Activated T-cell treated with anti-CD3 and anti-CD28 coated beads, Interleukin-2, amount 50 U/mL, for 72 hours (primary cell): ENCODE results near the gene PPP1R13B. TPM values are rescaled to one million over a fixed set of nuclear protein-coding genes. Genes with fewer than 3 reads are reported as not detected.

ENCODE experiments used
- ATAC-seq, 2 donors: fragments of 150-1000 bp; cut with Tn5 transposase; replicated peaks in 1 of 2; 2 replicates each; pipeline ENCODE4 v1.10.0; 2021; ENCODE audit warnings: moderate library complexity in 2 of 2, mild to moderate bottlenecking in 1 of 2
- DNase-seq, 2 donors: peaks; one replicate each; pipeline ENCODE4 v3.0.0; 2021 to 2022; ENCODE audit warnings: mixed read lengths in 1 of 2
- H3K27ac Mint-ChIP-seq: one replicate; pipeline ENCODE4 v1.8.0; 2022; ENCODE audit warnings: mild to moderate bottlenecking, moderate library complexity, mixed read lengths
- H3K27me3 Mint-ChIP-seq: one replicate; pipeline ENCODE4 v1.8.0; 2022; ENCODE audit warnings: low read depth, mixed read lengths
- H3K36me3 Mint-ChIP-seq, 2 donors: one replicate each; pipeline ENCODE4 v1.8.0; 2022; ENCODE audit warnings: mixed read lengths in 2 of 2, mild to moderate bottlenecking in 1 of 2; ENCODE audit not compliant: insufficient read depth in 2 of 2
- H3K4me1 Mint-ChIP-seq: one replicate; pipeline ENCODE4 v1.8.0; 2022; ENCODE audit warnings: low read depth, mixed read lengths
- H3K4me3 Mint-ChIP-seq, 2 donors: one replicate each; pipeline ENCODE4 v1.8.0; 2022; ENCODE audit warnings: mild to moderate bottlenecking in 2 of 2, mixed read lengths in 2 of 2, moderate library complexity in 2 of 2
- H3K9me3 Mint-ChIP-seq, 2 donors: one replicate each; pipeline ENCODE4 v1.8.0; 2022; ENCODE audit warnings: mixed read lengths in 2 of 2
- total RNA-seq, 2 donors: library from RNA; stranded (reverse); gene quantifications; one replicate each; pipeline ENCODE4 v1.2.3, GENCODE V29; 2022

The PPP1R13B gene
- total RNA-seq, 2 donors from 2014 or later, result 13.8 to 15.4 TPM

DNA sequence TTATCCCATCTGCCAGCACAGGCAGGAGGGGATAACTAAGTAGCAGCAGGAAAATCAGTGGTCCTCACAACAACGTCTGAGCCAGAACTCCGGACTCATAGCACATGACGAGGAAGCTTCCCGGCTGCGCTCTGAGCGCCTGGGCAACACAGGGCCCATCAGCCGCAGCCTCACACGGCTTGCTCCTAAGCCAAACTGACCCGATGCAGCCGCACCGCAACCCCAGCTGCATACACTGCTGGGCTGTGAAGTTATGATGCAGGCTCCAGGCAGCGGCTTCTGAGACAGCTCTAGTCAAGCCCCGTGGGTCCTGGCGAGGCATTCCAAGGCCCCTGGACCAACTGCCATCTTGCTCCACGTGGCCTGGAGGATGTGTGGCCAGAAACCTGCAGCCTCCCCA lies 103.7 kb downstream of the PPP1R13B start:
- no peaks in the 10 kb centered on the region for H3K9me3 Mint-ChIP-seq
- no peak for ATAC-seq
- H3K4me1 Mint-ChIP-seq, result peaks cover 8% of the 10 kb centered on the region
- no peak overlapping the region for H3K4me3 Mint-ChIP-seq
- H3K36me3 Mint-ChIP-seq, result no peaks in the 10 kb centered on the region
- H3K27me3 Mint-ChIP-seq, result no peaks in the 10 kb centered on the region
- H3K27ac Mint-ChIP-seq, result no peak overlapping the region
- no peak for DNase-seq

DNA sequence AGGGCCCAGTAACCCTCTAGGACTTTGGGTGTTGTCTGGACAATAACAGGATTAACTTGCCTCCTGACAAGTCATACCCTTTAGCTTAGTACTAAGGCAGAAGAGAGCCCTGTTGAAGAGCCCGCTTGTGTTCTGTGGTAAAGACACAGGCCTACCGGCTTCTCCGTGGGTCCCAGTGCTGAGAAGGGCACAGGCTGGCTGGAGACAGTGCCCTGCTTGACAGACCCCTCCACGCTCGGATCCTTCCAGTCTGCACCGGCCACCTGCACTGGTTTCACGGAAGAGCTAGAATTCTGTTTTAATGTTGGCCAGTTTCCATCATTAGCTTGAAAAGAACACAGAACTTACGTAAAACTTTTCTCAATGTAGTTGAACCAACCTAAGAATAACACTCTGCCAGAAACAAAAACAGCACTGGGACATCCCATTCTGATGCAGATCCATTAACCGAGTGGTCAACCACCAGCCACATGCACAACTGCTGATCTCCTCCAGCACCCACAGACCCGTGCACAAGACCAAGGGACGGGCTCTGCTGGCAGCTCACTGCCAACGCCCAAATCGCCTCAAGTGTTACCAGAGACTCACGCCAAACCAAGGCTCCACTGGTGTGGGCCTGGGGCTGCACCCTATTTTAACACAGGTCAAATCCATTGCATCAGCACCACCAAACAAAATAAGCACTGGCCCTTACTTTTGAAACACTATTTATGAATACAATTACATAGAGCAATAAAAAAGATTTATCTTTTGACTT lies 104.7 kb downstream of the PPP1R13B start:
- no peak overlapping the region for H3K4me3 Mint-ChIP-seq
- no peak overlapping the region for H3K27ac Mint-ChIP-seq
- no peak for ATAC-seq

DNA sequence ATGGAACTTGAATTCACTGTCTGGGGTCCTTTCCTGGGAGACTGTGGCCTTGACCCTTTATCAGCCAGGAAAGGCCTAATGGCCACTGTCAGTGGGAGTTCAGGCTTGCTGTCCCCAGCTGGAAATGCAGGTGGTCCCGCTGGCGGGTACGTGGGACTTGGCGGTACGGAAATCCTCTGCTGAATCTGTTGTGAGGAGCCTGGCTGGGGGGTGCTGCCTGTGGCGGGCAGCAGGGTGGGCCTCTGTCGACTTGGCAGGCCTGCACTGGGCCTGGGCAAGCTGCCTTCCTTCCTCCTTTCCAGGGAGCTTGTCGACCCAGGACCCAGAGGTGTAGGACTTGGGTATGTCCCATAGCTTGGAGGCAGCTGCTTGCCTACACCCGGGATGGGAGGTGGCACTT lies 105.5 kb downstream of the PPP1R13B start:
- H3K27ac Mint-ChIP-seq, result no peak overlapping the region
- ATAC-seq (no peak), DNase-seq (no peak)
- no peaks in the 10 kb centered on the region for H3K4me1 Mint-ChIP-seq
- H3K36me3 Mint-ChIP-seq, result no peaks in the 10 kb centered on the region
- H3K27me3 Mint-ChIP-seq, result no peaks in the 10 kb centered on the region
- no peaks in the 10 kb centered on the region for H3K9me3 Mint-ChIP-seq
- H3K4me3 Mint-ChIP-seq, result no peak overlapping the region

More for the DNA sequence above, 104.7 kb downstream of the PPP1R13B start:
- Mint-ChIP-seq H3K4me1 (no peaks in the 10 kb centered on the region), H3K9me3 (no peaks in the 10 kb centered on the region), H3K27me3 (no peaks in the 10 kb centered on the region), H3K36me3 (no peaks in the 10 kb centered on the region)
- DNase-seq, result no peak

DNA sequence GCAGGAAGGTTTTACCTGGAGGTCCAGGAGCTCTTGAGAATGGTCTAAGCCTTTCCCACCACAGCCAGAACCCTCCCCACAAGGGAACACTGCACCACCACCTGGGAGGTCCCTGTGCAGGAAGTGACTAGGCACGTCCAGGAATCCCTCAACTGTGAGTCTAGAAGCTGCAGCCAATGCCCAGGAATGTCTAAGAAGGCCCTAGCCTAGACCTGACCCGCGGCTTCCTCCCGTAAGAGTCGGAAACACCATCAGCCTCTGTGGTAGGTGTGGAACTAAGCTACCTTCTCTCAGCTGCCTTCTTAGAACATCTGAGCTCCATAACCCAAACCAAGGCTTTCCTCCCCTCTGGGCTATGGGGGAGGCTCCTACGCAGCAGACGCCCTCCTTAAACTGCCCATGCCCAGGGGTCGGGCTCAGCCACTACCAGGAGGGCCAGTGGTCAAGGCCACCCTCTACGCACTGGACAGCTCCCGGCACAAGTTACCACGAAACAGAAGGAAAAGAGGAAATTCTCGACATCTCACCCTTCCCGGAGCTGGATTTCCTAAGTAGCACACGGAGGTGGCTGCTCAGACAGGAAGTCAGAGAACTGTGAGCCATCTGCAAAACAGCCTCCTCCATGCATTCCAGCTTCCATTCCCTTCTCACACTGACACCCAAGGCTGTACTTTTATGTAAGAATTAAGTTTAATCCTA lies 106.2 kb downstream of the PPP1R13B start:
- H3K4me3 Mint-ChIP-seq, result no peak overlapping the region
- ATAC-seq, result no peak
- H3K27me3 Mint-ChIP-seq, result no peaks in the 10 kb centered on the region
- no peaks in the 10 kb centered on the region for H3K36me3 Mint-ChIP-seq
- H3K4me1 Mint-ChIP-seq, result no peaks in the 10 kb centered on the region
- DNase-seq, result no peak
- H3K9me3 Mint-ChIP-seq, result no peaks in the 10 kb centered on the region
- no peak overlapping the region for H3K27ac Mint-ChIP-seq

DNA sequence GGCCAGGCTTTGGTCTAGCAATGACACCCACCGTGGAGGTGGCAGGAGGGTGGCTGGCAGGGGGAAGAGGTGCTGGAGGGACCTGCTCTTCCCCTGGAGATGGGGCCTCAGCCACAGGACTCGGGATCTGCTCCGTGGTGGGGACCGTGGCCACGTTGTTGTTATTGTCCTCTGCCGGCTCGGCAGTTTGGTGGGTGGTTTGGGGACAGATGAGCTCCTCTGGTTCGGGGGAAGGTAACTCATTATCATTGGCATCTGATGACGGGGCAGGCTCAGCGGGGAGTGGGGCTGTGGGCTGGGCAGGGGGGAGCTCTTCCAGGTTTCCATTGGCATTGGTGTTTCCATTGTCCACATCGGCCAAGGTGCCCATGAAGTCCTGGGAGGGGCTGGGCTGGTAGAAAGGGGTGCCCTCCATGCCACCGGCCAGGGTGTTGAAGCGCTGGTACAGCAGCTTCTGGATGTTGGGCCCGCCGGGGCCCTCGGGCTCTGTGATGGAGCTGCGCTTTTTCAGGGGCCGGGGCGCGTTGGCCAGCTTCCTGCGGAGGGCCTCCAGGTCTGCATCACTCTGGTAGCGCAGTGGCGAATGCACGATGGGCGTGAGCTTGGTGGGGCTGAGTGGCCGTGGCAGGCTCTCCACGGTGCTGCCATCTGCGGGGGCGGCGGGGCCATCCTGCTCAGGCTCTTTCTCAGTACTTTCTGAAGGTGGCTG lies 107.4 kb downstream of the PPP1R13B start:
- no peaks in the 10 kb centered on the region for H3K9me3 Mint-ChIP-seq
- H3K4me1 Mint-ChIP-seq, result no peaks in the 10 kb centered on the region
- no peaks in the 10 kb centered on the region for H3K27me3 Mint-ChIP-seq
- no peak overlapping the region for H3K4me3 Mint-ChIP-seq
- ATAC-seq (no peak), DNase-seq (no peak)
- H3K27ac Mint-ChIP-seq, result no peak overlapping the region
- H3K36me3 Mint-ChIP-seq, result no peaks in the 10 kb centered on the region

DNA sequence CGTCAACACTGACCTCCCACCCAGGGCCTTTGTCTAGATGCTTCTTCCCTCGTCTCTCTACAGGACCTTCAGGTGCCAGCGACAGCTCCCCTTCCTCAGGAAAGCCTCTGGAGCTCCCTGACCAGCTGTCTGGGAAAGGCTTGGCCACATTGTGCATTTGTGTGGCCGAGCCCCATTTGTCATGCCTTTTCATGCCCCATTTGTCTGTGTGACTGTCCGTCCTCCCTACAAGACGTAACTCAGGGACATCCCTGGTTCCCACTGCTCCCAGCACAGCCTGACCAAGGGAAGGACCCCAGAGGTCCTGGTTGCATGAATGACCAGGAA lies 107.9 kb downstream of the PPP1R13B start:
- no peak for DNase-seq
- Mint-ChIP-seq H3K4me1 (no peaks in the 10 kb centered on the region), H3K27ac (no peak overlapping the region), H3K36me3 (no peaks in the 10 kb centered on the region), H3K4me3 (no peak overlapping the region), H3K27me3 (no peaks in the 10 kb centered on the region), H3K9me3 (no peaks in the 10 kb centered on the region)
- ATAC-seq, result no peak

DNA sequence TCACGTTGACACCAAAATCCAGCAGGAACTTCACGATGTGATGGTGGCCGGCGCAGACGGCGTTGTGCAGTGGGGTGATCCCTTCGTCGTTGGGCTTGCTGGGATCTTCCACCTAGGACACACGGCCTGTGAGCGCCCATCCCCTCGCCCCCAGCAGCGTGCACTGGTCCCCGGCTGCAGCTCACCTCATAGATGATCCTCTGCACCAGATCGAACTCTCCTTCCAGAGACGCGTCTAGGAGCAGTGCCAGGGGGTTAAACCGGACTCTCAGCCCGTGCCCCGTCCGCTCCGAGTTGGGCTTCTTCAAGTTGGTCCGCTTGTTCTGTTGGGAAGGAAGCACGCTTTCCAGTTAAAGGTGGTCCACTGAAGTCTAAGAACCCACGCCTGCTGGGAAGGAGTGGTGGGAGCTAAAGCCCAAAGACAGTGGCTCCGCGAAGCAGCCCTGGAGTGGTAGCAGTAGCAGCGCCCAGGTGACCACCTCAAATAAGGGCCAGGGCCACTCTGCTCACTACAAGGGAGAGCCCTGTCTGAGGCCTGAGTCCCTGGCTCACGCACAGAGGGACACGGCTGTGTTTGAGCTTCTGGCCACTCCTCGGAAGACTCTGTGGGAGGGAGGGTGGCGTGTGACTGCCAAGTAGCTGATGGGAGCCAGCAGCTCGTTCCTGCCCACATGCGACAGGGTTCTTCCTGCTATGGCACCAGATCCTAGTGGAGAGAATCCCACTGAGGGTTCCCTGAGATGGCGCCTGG lies 108.5 kb downstream of the PPP1R13B start:
- H3K9me3 Mint-ChIP-seq, result no peaks in the 10 kb centered on the region
- no peak overlapping the region for H3K27ac Mint-ChIP-seq
- no peak overlapping the region for H3K4me3 Mint-ChIP-seq
- DNase-seq (no peak), ATAC-seq (no peak)
- no peaks in the 10 kb centered on the region for H3K4me1 Mint-ChIP-seq
- H3K27me3 Mint-ChIP-seq, result no peaks in the 10 kb centered on the region
- H3K36me3 Mint-ChIP-seq, result no peaks in the 10 kb centered on the region

DNA sequence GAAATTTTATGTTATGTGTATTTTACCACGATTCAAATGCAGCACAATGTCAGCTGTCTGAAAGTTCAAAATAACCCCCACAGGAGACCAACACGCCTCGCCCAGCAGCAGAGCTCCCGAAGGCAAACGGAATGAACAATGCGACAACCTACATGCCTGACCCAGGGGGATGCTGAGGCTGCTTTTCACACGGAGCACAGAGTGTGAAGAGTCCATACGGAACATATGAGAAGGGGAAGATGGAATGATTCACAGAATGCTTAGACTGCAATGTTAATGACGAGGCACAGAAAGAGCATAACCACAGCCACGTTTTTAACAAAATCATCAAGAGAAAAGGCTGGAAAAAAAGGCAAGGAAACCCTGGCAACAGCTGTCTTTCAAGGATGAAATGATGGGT lies 109.2 kb downstream of the PPP1R13B start:
- Mint-ChIP-seq H3K9me3 (no peaks in the 10 kb centered on the region), H3K36me3 (no peaks in the 10 kb centered on the region), H3K27me3 (no peaks in the 10 kb centered on the region), H3K4me3 (no peak overlapping the region), H3K4me1 (no peaks in the 10 kb centered on the region), H3K27ac (no peak overlapping the region)
- ATAC-seq, result no peak
- no peak for DNase-seq

DNA sequence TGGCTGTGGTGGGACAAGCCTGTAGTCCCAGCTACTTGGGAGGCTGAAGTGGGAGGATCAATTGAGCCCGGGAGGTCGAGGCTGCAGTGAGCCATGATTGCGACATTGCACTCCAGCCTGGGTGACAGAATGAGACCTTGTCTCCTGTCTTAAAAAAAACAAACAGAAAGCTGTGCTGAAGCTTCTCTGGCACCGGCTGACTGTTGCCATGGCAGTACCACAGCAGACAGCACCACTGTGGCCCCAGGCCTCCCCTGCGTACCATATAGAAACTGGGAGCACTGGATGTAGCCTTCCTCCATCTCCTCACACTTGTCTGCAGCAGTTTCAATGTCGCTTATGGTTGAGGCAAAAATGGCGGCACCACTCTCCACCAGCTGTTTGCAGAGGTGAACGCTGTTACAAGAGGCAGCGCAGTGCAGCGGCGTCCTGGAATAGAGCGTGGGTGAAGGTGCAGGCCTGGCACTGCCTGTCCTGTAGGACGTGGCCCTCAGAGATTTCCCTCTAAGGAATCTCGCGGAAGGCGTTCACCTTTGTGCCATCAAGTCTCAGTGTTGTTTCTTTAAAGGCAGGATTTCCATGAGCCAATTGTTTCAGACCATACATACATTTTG lies 109.8 kb downstream of the PPP1R13B start:
- H3K4me1 Mint-ChIP-seq, result no peaks in the 10 kb centered on the region
- no peaks in the 10 kb centered on the region for H3K9me3 Mint-ChIP-seq
- ATAC-seq (no peak), DNase-seq (no peak)
- H3K36me3 Mint-ChIP-seq, result no peaks in the 10 kb centered on the region
- H3K27me3 Mint-ChIP-seq, result no peaks in the 10 kb centered on the region
- H3K4me3 Mint-ChIP-seq, result no peak overlapping the region
- no peak overlapping the region for H3K27ac Mint-ChIP-seq

DNA sequence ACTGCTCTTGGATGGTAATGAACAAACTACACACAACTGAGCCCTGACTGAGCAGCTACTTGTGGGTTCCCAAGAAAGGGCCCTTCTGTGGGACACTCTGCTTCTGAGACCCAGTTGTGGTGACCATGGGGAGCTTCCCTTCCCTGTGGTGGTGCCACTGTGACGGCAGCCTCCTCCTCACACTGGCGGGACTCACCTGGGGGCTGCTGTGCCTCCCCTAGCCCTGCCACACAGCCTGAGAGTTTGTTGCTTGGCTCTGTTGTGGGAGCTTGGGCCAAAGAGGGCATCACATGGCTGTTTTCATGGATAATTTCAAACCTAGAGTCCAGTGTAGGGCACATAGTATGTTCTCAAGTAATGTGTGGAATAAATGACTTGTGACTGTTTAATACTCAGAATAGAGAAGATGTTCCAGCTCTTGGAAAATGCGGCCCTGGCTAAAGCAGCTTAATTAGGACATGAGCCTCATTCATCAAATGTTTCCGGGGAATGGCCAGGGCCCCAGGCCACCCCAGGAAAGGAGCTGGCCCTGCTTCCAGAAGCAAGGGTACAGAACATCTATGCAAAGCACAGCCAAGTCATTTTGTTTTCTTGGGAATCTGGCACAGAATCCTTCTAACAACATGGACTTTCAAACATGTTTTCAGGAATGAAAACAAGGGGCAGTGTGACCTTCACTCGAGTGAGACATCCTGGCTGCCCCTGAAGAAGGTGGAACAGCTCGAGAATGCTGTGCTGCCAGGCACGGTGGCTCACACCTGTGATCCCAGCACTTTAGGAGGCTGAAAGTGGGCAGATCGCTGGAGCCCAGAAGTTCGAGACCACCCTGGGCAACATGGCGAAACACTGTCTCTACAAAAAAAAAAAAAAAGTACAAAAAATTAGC lies 110.6 kb downstream of the PPP1R13B start:
- Mint-ChIP-seq H3K9me3 (no peaks in the 10 kb centered on the region), H3K4me3 (no peak overlapping the region), H3K36me3 (no peaks in the 10 kb centered on the region), H3K4me1 (no peaks in the 10 kb centered on the region), H3K27me3 (no peaks in the 10 kb centered on the region), H3K27ac (no peak overlapping the region)
- ATAC-seq, result no peak
- no peak for DNase-seq

DNA sequence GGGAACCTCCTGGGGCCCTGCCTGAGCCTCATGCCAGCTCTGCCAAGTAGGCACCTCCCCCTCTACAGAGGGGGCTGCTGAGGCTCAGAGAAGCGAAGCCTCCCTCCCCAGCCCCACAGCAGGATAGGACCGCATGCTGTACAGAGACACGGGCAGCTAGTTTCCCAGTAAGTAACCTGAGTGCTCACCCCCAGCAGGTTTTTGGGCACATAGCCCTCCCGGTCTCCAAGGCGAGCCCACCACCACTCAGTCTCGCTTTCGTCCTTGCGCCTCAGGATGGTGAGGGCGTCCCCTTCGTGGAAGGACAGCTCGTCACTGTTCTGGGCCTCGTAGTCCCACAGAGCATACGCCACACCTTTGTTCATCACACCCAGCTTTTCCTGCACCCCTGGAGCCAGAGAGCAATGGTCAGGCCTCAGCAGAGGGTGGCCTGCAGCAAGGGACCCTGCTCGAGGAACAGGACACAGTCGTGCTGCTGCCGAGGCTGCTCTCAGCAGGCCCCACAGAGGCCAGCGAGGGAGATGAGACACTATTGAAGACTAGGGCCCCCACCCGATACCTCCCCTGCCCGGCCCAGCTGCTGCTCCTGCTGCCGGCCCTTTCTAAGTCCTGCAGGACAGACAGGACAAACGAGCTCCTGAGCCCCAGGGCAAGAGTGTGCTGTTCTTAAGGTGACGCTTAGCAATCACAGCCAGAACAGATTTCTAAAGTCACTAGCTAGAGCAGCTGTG lies 111.4 kb downstream of the PPP1R13B start:
- Mint-ChIP-seq H3K27ac (no peak overlapping the region), H3K4me1 (no peaks in the 10 kb centered on the region)

DNA sequence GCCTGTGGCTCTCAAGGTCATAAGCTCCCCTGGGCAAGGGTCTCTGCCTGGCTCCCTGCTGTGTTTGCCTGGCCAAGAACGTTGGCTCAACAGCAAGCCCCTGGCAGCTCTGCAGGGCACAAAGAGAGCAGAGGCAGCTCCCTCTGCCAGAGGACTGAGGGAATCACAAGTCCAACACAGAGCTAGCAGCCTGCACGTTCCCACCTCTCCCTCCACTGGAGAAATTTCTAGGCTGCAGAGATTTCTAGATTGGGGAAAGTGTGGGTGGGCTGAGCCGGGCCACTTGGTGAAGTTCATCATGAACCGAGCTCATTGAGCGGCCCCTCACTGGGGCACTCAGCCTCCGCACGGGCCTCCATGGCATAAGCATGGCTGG lies 111.9 kb downstream of the PPP1R13B start:
- H3K4me1 Mint-ChIP-seq, result no peaks in the 10 kb centered on the region
- no peak for ATAC-seq
- no peak overlapping the region for H3K27ac Mint-ChIP-seq
- no peak overlapping the region for H3K4me3 Mint-ChIP-seq
- H3K27me3 Mint-ChIP-seq, result no peaks in the 10 kb centered on the region
- DNase-seq, result no peak
- H3K36me3 Mint-ChIP-seq, result no peaks in the 10 kb centered on the region
- H3K9me3 Mint-ChIP-seq, result no peaks in the 10 kb centered on the region

More for the DNA sequence above, 111.4 kb downstream of the PPP1R13B start:
- Mint-ChIP-seq H3K9me3 (no peaks in the 10 kb centered on the region), H3K4me3 (no peak overlapping the region), H3K36me3 (no peaks in the 10 kb centered on the region), H3K27me3 (no peaks in the 10 kb centered on the region)
- ATAC-seq (no peak), DNase-seq (no peak)
